ENCODE data around the gene OR2A14. TPM values are rescaled to one million over a fixed set of nuclear protein-coding genes. Genes with fewer than 3 reads are reported as not detected.

Gene OR2A14
- total and polyA plus RNA-seq, 12 donors: not detected

DNA sequence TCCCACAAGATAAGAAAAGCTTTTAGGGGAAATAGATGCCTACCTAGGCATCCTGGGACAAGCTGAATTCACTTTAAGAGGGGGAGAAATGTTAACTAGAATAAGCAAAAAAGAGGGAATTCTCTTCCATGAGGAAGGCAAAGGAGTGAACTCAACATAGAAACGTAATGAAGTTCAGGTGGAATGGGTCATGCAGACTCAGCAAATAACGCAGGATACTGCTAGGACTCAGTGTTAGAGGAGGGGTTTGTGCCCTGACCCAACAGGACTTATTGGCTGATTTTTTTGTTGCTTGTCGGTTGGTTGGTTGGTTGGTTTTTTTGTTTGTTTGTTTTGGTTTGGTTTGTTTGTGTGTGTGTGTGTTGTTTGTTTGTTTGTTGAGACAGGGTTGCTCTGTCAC is 9.3 kb downstream of the OR2A14 start:
- Histone ChIP-seq H3K36me3 (replicated peaks in 1 of 2) (no peaks in the 10 kb centered on the region), H3K9me3 (replicated peaks in 1 of 3) (no peaks in the 10 kb centered on the region), H3K4me3 (no peak overlapping the region), H3K27me3 (peaks cover 6% of the 10 kb centered on the region), H3K27ac (no peak overlapping the region), H3K4me1 (replicated peaks in 1 of 2) (no peaks in the 10 kb centered on the region)
- 64 to 79% (median 73%) methylated on average over 3 of the region's 3 CpGs for WGBS, 4 donors
- no peak for DNase-seq
- TF ChIP-seq, protein P1, sequence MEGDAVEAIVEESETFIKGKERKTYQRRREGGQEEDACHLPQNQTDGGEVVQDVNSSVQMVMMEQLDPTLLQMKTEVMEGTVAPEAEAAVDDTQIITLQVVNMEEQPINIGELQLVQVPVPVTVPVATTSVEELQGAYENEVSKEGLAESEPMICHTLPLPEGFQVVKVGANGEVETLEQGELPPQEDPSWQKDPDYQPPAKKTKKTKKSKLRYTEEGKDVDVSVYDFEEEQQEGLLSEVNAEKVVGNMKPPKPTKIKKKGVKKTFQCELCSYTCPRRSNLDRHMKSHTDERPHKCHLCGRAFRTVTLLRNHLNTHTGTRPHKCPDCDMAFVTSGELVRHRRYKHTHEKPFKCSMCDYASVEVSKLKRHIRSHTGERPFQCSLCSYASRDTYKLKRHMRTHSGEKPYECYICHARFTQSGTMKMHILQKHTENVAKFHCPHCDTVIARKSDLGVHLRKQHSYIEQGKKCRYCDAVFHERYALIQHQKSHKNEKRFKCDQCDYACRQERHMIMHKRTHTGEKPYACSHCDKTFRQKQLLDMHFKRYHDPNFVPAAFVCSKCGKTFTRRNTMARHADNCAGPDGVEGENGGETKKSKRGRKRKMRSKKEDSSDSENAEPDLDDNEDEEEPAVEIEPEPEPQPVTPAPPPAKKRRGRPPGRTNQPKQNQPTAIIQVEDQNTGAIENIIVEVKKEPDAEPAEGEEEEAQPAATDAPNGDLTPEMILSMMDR (IDR thresholded peaks at IDR 0.05): no peak
- no peak for TF ChIP-seq POLR2A (IDR thresholded peaks at IDR 0.05)
- intact Hi-C loops (cut with DNase I): no loop called here

DNA sequence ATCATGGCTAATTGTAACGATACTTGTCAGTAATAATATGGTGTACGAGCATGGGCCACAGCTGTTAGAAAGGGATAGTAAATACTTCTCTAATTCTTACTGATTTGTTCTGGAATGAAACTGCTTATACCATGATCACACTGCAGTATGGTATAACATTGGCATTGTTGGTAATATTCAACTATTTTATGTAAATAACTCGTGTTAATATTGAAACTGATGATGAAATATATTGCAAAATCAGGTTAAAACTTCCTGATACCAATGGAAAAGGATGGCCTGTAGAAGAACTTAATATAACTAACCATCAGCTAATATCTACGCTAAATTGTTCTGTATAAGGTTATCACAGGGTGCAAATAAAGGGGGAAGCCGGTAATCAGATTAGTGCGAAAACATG is 10.3 kb downstream of the OR2A14 start:
- no peak overlapping the region for H3K27ac ChIP-seq
- no peak overlapping the region for H3K4me3 ChIP-seq
- intact Hi-C loops (cut with DNase I): no loop called here
- no peak for DNase-seq
- H3K27me3 ChIP-seq: peaks cover 6% of the 10 kb centered on the region
- H3K9me3 ChIP-seq (replicated peaks in 1 of 3): no peaks in the 10 kb centered on the region
- no peaks in the 10 kb centered on the region for H3K36me3 ChIP-seq (replicated peaks in 1 of 2)
- TF ChIP-seq POLR2A (IDR thresholded peaks at IDR 0.05): no peak
- TF ChIP-seq, protein P1 (IDR thresholded peaks at IDR 0.05): no peak
- WGBS, 4 donors: 71 to 80% (median 74%) methylated on average over 6 of the region's 6 CpGs
- no peaks in the 10 kb centered on the region for H3K4me1 ChIP-seq (replicated peaks in 1 of 2)

DNA sequence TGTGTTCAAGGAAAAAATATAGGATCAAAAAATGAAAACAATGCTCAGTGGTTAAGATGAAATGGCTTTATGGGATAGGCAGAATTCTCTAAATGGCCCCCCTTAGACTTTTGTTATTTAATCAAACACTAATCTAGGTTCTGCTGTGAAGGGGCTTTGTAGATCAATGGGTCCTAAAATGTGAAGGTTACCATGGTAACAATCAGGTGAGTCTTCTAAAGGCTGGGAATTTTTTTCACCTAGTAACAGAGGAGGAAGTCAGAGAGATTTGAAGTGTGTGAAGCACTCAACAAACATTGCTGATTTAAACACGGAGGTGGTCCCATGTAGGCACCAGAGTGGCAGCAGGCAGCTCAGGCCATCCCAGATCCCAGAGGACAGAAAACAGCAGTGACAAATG is 11.1 kb downstream of the OR2A14 start:
- H3K4me3 ChIP-seq: no peak overlapping the region
- TF ChIP-seq, protein P1 (IDR thresholded peaks at IDR 0.05): no peak
- no peak for TF ChIP-seq POLR2A (IDR thresholded peaks at IDR 0.05)
- H3K27ac ChIP-seq: no peak overlapping the region
- 64 to 82% (median 72%) methylated on average over 1 of the region's 1 CpG for WGBS, 4 donors
- no peaks in the 10 kb centered on the region for H3K36me3 ChIP-seq (replicated peaks in 1 of 2)
- intact Hi-C loops (cut with DNase I): no loop called here
- no peaks in the 10 kb centered on the region for H3K9me3 ChIP-seq (replicated peaks in 1 of 3)
- no peak for DNase-seq
- H3K27me3 ChIP-seq: peaks cover 6% of the 10 kb centered on the region
- H3K4me1 ChIP-seq (replicated peaks in 1 of 2): no peaks in the 10 kb centered on the region

DNA sequence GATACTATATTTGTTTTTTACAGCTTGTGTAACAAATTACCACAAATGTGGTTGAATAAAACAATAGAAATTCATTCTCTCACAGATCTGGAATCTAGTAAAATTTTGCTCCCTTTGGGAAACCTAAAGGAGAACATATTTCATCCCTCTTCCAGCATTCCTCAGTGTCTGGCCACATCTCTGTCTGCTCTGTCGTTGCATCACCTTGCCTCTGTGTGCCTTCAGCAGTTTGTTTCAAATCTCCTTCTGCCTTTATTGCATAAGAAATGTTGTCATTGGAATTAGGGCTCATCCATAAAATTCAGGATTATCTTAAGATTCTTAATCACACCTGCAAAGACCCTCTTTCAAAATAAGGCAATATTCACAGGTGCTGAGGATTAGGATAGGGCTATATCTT is 14.5 kb downstream of the OR2A14 start:
- TF ChIP-seq POLR2A (IDR thresholded peaks at IDR 0.05): no peak
- TF ChIP-seq, protein P1 (IDR thresholded peaks at IDR 0.05): no peak
- no peak overlapping the region for H3K4me3 ChIP-seq
- H3K27me3 ChIP-seq: peaks cover 6% of the 10 kb centered on the region
- H3K27ac ChIP-seq: no peak overlapping the region
- DNase-seq: no peak
- no peaks in the 10 kb centered on the region for H3K36me3 ChIP-seq (replicated peaks in 1 of 2)
- intact Hi-C loops (cut with DNase I): no loop called here
- no peaks in the 10 kb centered on the region for H3K9me3 ChIP-seq (replicated peaks in 1 of 3)
- no peaks in the 10 kb centered on the region for H3K4me1 ChIP-seq (replicated peaks in 1 of 2)
- 66 to 80% (median 69%) methylated on average over 1 of the region's 1 CpG for WGBS, 4 donors
